Right lobe of liver (tissue), 6 donors: ENCODE data around the gene SLC22A4. TPM values are rescaled to one million over a fixed set of nuclear protein-coding genes. Genes with fewer than 3 reads are reported as not detected.

ENCODE experiments used
- ATAC-seq, 4 donors: fragments of 200-7000 bp; cut with Tn5 transposase; one replicate each; pipeline ENCODE4 v1.9.1; 2020; ENCODE audit warnings: mild to moderate bottlenecking in 4 of 4, moderate library complexity in 4 of 4
- DNase-seq, 3 donors: peaks; one replicate each; pipeline ENCODE4 v3.0.0-alpha.2; 2020
- H3K27ac ChIP-seq, 3 donors: fragments of 200-600 bp; one replicate each; pipeline ENCODE4 v1.8.0; 2022
- H3K27me3 ChIP-seq, 2 donors: fragments of 200-600 bp; one replicate each; pipeline ENCODE4 v1.8.0; 2022
- H3K36me3 ChIP-seq, 4 donors: fragments of 200-600 bp; sonication (generic) in 1 of 4; one replicate each; pipeline versions ENCODE4 v1.5.1 to v1.8.0; 2017 to 2022; ENCODE audit warnings: control low read depth in 1 of 4
- H3K4me1 ChIP-seq, 4 donors: fragments of 200-600 bp; sonication (generic) in 1 of 4; one replicate each; pipeline versions ENCODE4 v1.5.1 to v1.8.0; 2017 to 2022; ENCODE audit warnings: control low read depth in 1 of 4
- H3K4me3 ChIP-seq, 3 donors: fragments of 200-600 bp; one replicate each; pipeline ENCODE4 v1.8.0; 2022
- H3K9me3 ChIP-seq, 4 donors: fragments of 200-600 bp; sonication (generic) in 1 of 4; one replicate each; pipeline versions ENCODE4 v1.5.1 to v1.8.0; 2017 to 2022; ENCODE audit warnings: control low read depth in 1 of 4
- CTCF ChIP-seq, 4 donors: fragments of 200-600 bp in 3 of 4; fragments of 450-650 bp in 1 of 4; IDR thresholded peaks; one replicate each; pipeline versions ENCODE4 v1.5.1 to v1.8.0; 2016 to 2022; ENCODE audit warnings: antibody characterized with exemption in 4 of 4, mild to moderate bottlenecking in 2 of 4
- POLR2A ChIP-seq: fragments of 450-650 bp; IDR thresholded peaks from one replicate; pipeline ENCODE4 v1.6.1; 2017; ENCODE audit warnings: antibody characterized with exemption, mild to moderate bottlenecking
- WGBS: methylation state at CpG from one replicate; pipeline ENCODE4 v1.1.6; 2018; ENCODE audit warnings: low coverage, low lambda C conversion rate; ENCODE audit not compliant: insufficient coverage; ENCODE audit errors: missing lambda C conversion rate; 5-methylcytosine and 5-hydroxymethylcytosine counted together
- intact Hi-C, 2 donors: fragments of 100-400 bp; cut with DNase I; formaldehyde crosslinking; loops; one replicate each; pipeline versions ENCODE4 v1.11.2 to v1.14.1; 2022
- long read RNA-seq: library from polyadenylated mRNA; unstranded; transcript quantifications from one replicate; pipeline ENCODE4 v2.0.0, GENCODE V29; 2019
- total RNA-seq, 6 experiments: library from RNA; depleted of rRNA in 2 of 6; stranded (reverse); fragments of >200 nt in 2 of 6; fragmentation: NEBNext Ultra II Directional in 3 of 6; extraction: Animal tissue kit (Norgen Biotek cat#: 25700) in 3 of 6; gene quantifications; one replicate each; pipeline versions ENCODE4 v1.1.0 to v1.2.4, GENCODE V29; 2016 to 2023
- donor health status: DM: no; HTN: yes; CAD: no.
- donor health status: DM: no; HTN: no; CAD: no.
- donor health status: DM: no; HTN: no; CAD: no.
- donor health status: DM: no; HTN: yes; CAD: no.
- donor health status: DM: no; HTN: yes; CAD: no.

The SLC22A4 gene
- total RNA-seq: under 1 TPM; 0.31 to 0.59 (median 0.36) TPM
- long read RNA-seq: 0 reads

- Histone ChIP-seq H3K4me1 (peaks cover 0 to 12% (median 4%) of the 10 kb centered on the region in 4 donors), H3K9me3 (no peaks in the 10 kb centered on the region), H3K4me3 (peak within 1 kb of the TSS; percentile 60 to 65 (median 63)), H3K27ac (peak within 1 kb of the TSS; percentile 88 to 98 (median 93)), H3K36me3 (no peaks in the 10 kb centered on the region), H3K27me3 (no peaks in the 10 kb centered on the region)
- TF ChIP-seq POLR2A (peak; percentile 85), CTCF (IDR thresholded peaks at IDR 0.05) (no peak)
- ATAC-seq (peak; percentile 82 to 93 (median 86)), DNase-seq (peak; percentile 94 to 95 (median 95))
- intact Hi-C loops: no loop called here
- 0% methylated on average over 7 of the region's 63 CpGs for WGBS
Measured at GRCh38 chr5:132293992-132294727, at the start of gene SLC22A4. Gene SLC22A4 (plus strand): TSS chr5:132294394. CDS start chr5:132294617, 223 bp downstream.

- ATAC-seq: no peak
- intact Hi-C loops: no loop called here
- H3K9me3 ChIP-seq: no peaks in the 10 kb centered on the region
- H3K27me3 ChIP-seq: no peaks in the 10 kb centered on the region
- 40% methylated on average over 1 of the region's 1 CpG for WGBS
- H3K4me3 ChIP-seq: no peak overlapping the region
- no peak for DNase-seq
- TF ChIP-seq POLR2A: no peak
- no peak for TF ChIP-seq CTCF (IDR thresholded peaks at IDR 0.05)
- no peaks in the 10 kb centered on the region for H3K4me1 ChIP-seq
- no peaks in the 10 kb centered on the region for H3K36me3 ChIP-seq
- no peak overlapping the region for H3K27ac ChIP-seq
Measured at GRCh38 chr5:132245593-132245992, 48.6 kb upstream of the SLC22A4 start.

- Histone ChIP-seq H3K27me3 (no peaks in the 10 kb centered on the region), H3K27ac (no peak overlapping the region), H3K36me3 (no peaks in the 10 kb centered on the region), H3K4me3 (no peak overlapping the region), H3K4me1 (no peaks in the 10 kb centered on the region), H3K9me3 (no peaks in the 10 kb centered on the region)
- ATAC-seq: no peak
- intact Hi-C loops: no loop called here
- DNase-seq: no peak
- TF ChIP-seq POLR2A: no peak
- no peak for TF ChIP-seq CTCF (IDR thresholded peaks at IDR 0.05)
Measured at GRCh38 chr5:132246806-132247205, 47.4 kb upstream of the SLC22A4 start.

GRCh38 chr5:132250547-132250946 is 43.6 kb upstream of the SLC22A4 start:
- DNase-seq: peak in 1 of 3 donors; percentile 13
- TF ChIP-seq POLR2A: no peak
- no peak for TF ChIP-seq CTCF (IDR thresholded peaks at IDR 0.05)
- Histone ChIP-seq H3K4me3 (no peak overlapping the region), H3K4me1 (no peaks in the 10 kb centered on the region), H3K27ac (no peak overlapping the region), H3K36me3 (no peaks in the 10 kb centered on the region), H3K27me3 (no peaks in the 10 kb centered on the region), H3K9me3 (no peaks in the 10 kb centered on the region)
- ATAC-seq: no peak
- WGBS: 91% methylated on average over 2 of the region's 2 CpGs
- intact Hi-C loops: no loop called here
